WTC11 (cell line): ENCODE measurements around the gene CEBPB. TPM values are rescaled to one million over a fixed set of nuclear protein-coding genes. Genes with fewer than 3 reads are reported as not detected.
A peak's percentile ranks its signal among the peaks of the same experiment; 100 is the strongest.

Experiments used
- ATAC-seq: fragments of 200-7000 bp; cut with Tn5 transposase; 2 replicates; pipeline ENCODE4 v1.10.0; 2021; ENCODE audit warnings: mild to moderate bottlenecking, moderate library complexity
- CTCF ChIA-PET: fragments of 300-600 bp; sonication (Branson Sonifier 250); formaldehyde crosslinking; loops from one replicate; lab custom pipeline; 2021; ENCODE audit warnings: antibody characterized with exemption; lab: Charles Lee
- POLR2A ChIA-PET: fragments of 350-600 bp; sonication (Branson Sonifier 250); formaldehyde crosslinking; loops from one replicate; lab custom pipeline; 2021; ENCODE audit warnings: antibody characterized with exemption; lab: Charles Lee
- DNase-seq: peaks from one replicate; pipeline ENCODE4 v3.0.0; 2021; ENCODE audit warnings: low spot score
- H3K27ac Mint-ChIP-seq: 2 replicates; pipeline ENCODE4 v1.8.0; 2021; ENCODE audit warnings: mixed read lengths
- H3K27me3 Mint-ChIP-seq: 2 replicates; pipeline ENCODE4 v1.8.0; 2021; ENCODE audit warnings: low read depth, mild to moderate bottlenecking, moderate library complexity, mixed read lengths
- H3K36me3 Mint-ChIP-seq: 2 replicates; pipeline ENCODE4 v1.8.0; 2021; ENCODE audit warnings: mixed read lengths
- H3K4me1 Mint-ChIP-seq: 2 replicates; pipeline ENCODE4 v1.8.0; 2022; ENCODE audit warnings: mixed read lengths
- H3K4me3 Mint-ChIP-seq: 2 replicates; pipeline ENCODE4 v1.8.0; 2021; ENCODE audit warnings: mild to moderate bottlenecking, moderate library complexity, mixed read lengths
- H3K9me3 Mint-ChIP-seq: 2 replicates; pipeline ENCODE4 v1.8.0; 2021; ENCODE audit warnings: mixed read lengths
- AR ChIP-seq: fragments of 250-450 bp; sonication (Bioruptor Pico); IDR thresholded peaks from 2 replicates; pipeline ENCODE4 v1.9.0; 2021; ENCODE audit warnings: mild to moderate bottlenecking
- FOXK1 ChIP-seq: sonication (generic); formaldehyde crosslinking; IDR thresholded peaks from 2 replicates; pipeline ENCODE4 v1.8.0; 2022; ENCODE audit warnings: mild to moderate bottlenecking, moderate library complexity, missing genetic modification reagents
- HMGXB4 ChIP-seq: sonication (generic); formaldehyde crosslinking; IDR thresholded peaks from 2 replicates; pipeline ENCODE4 v1.8.1; 2023; ENCODE audit warnings: mild to moderate bottlenecking, moderate library complexity, missing genetic modification reagents
- IRF1 ChIP-seq: sonication (generic); formaldehyde crosslinking; IDR thresholded peaks from 2 replicates; pipeline ENCODE4 v1.8.0; 2023; ENCODE audit warnings: missing genetic modification reagents
- NFE2L1 ChIP-seq: sonication (generic); formaldehyde crosslinking; IDR thresholded peaks from 2 replicates; pipeline ENCODE4 v1.8.1; 2023; ENCODE audit warnings: missing genetic modification reagents
- TEAD1 ChIP-seq: sonication (generic); formaldehyde crosslinking; IDR thresholded peaks from 2 replicates; pipeline ENCODE4 v1.8.0; 2022; ENCODE audit warnings: mild to moderate bottlenecking, missing genetic modification reagents
- ZNF121 ChIP-seq: sonication (generic); formaldehyde crosslinking; IDR thresholded peaks from 2 replicates; pipeline ENCODE4 v1.8.0; 2023; ENCODE audit warnings: missing genetic modification reagents
- ZNF423 ChIP-seq: fragments of 250-450 bp; sonication (Bioruptor Pico); IDR thresholded peaks from 2 replicates; pipeline ENCODE4 v2.1.2; 2022; ENCODE audit warnings: mild to moderate bottlenecking, moderate library complexity
- ZNF425 ChIP-seq: fragments of 250-450 bp; sonication (Bioruptor Pico); conservative IDR thresholded peaks from 2 replicates; pipeline ENCODE4 v1.9.0; 2021; ENCODE audit warnings: mild to moderate bottlenecking
- total RNA-seq: library from RNA; stranded (reverse); gene quantifications from 3 replicates; pipeline ENCODE4 v1.2.3, GENCODE V29; 2021

Gene CEBPB
- total RNA-seq, 1 experiment from 2014 or later, result 29.1 TPM

- H3K4me3 Mint-ChIP-seq, result no peak overlapping the region
- DNase-seq (no peak), ATAC-seq (no peak)
- no peak for TF ChIP-seq NFE2L1
- no peak for TF ChIP-seq ZNF121 (CRISPR knock-in tag)
- TF ChIP-seq ZNF423 (CRISPR knock-in tag), result no peak
- TF ChIP-seq IRF1 (CRISPR knock-in tag), result no peak
- H3K27ac Mint-ChIP-seq, result peak overlapping the region; percentile 66
- peaks cover 51% of the 10 kb centered on the region for H3K4me1 Mint-ChIP-seq
- H3K36me3 Mint-ChIP-seq, result peaks cover 8% of the 10 kb centered on the region
- H3K9me3 Mint-ChIP-seq, result peaks cover 11% of the 10 kb centered on the region
- POLR2A ChIA-PET, result interaction anchor here (0.7 kb wide), 1 partner anchor 160 kb away, joined by 5 read pairs; no protein-coding TSS in a partner anchor
- H3K27me3 Mint-ChIP-seq, result no peaks in the 10 kb centered on the region; the same call in none of the 2 replicates
- CTCF ChIA-PET, result no interaction called here
These were observed 5.0 kb downstream of the CEBPB start for GRCh38 chr20:50195524-50196120.

- no peaks in the 10 kb centered on the region; the same call in none of the 2 replicates for H3K27me3 Mint-ChIP-seq
- H3K4me1 Mint-ChIP-seq, result peaks cover 51% of the 10 kb centered on the region
- H3K9me3 Mint-ChIP-seq, result peaks cover 11% of the 10 kb centered on the region
- H3K36me3 Mint-ChIP-seq, result peaks cover 8% of the 10 kb centered on the region
- no peak overlapping the region for H3K4me3 Mint-ChIP-seq
- no peak for TF ChIP-seq FOXK1
- TF ChIP-seq, all 79 proteins: peak for 0
- POLR2A ChIA-PET, result interaction anchor here (0.6 kb wide), 1 partner anchor 440 kb away, joined by 5 read pairs; no protein-coding TSS in a partner anchor
- DNase-seq (no peak), ATAC-seq (no peak)
- H3K27ac Mint-ChIP-seq, result peak overlapping the region; percentile 60; the same call in 1 of the 2 replicates
- CTCF ChIA-PET, result interaction anchor here (0.5 kb wide), 2 partner anchors 17 to 250 kb away, joined by 3 read pairs; no protein-coding TSS in a partner anchor
These were observed 5.6 kb downstream of the CEBPB start for GRCh38 chr20:50196248-50196647.

- ChIA-PET POLR2A (interaction anchor here (0.6 to 0.7 kb wide), 2 partner anchors 45 to 440 kb away, joined by 3 to 5 read pairs; no protein-coding TSS in a partner anchor), CTCF (interaction anchor here (0.6 kb wide), 1 partner anchor 267 kb away, joined by 3 read pairs; no protein-coding TSS in a partner anchor)
- Mint-ChIP-seq H3K27ac (no peak overlapping the region; the same call in 1 of the 2 replicates), H3K4me3 (no peak overlapping the region), H3K9me3 (peaks cover 11% of the 10 kb centered on the region), H3K36me3 (peaks cover 8% of the 10 kb centered on the region), H3K4me1 (peaks cover 51% of the 10 kb centered on the region), H3K27me3 (no peaks in the 10 kb centered on the region; the same call in none of the 2 replicates)
- TF ChIP-seq AR (no peak), ZNF121 (CRISPR knock-in tag) (peak; percentile 61; the same call in 1 of the 2 replicates), ZNF425 (CRISPR knock-in tag) (no peak), TEAD1 (CRISPR knock-in tag) (no peak), HMGXB4 (CRISPR knock-in tag) (no peak)
- DNase-seq, result no peak
- ATAC-seq, result no peak
These were observed 6.3 kb downstream of the CEBPB start for GRCh38 chr20:50196896-50197295.
